NCI-H345 treated with DMSO at 0.1 percent for 48 hours (cell line): Measurements from ENCODE around the gene CRB1.

Source experiments
- DNase-seq: peaks from one replicate; lab custom pipeline; 2025; ENCODE audit not compliant: unreplicated experiment; lab: John Stamatoyannopoulos, UW

The CRB1 gene

GRCh38 chr1:197268012-197268411, at the start of gene CRB1:
Gene CRB1, plus strand, starts transcription at chr1:197268252. Its CDS starts 161 bp downstream, at chr1:197268413.
- DNase-seq, result peak; percentile 13

GRCh38 chr1:197218857-197219256, 49.2 kb upstream of the CRB1 start:
- no peak for DNase-seq

GRCh38 chr1:197222025-197222685, 45.9 kb upstream of the CRB1 start:
- no peak for DNase-seq

- no peak for DNase-seq
These were observed 45.3 kb upstream of the CRB1 start for GRCh38 chr1:197222780-197223179.

GRCh38 chr1:197224160-197224559, 43.9 kb upstream of the CRB1 start:
- no peak for DNase-seq

GRCh38 chr1:197225611-197226010, 42.4 kb upstream of the CRB1 start:
- DNase-seq, result no peak

GRCh38 chr1:197234581-197234980, 33.5 kb upstream of the CRB1 start:
- DNase-seq, result no peak

- no peak for DNase-seq
These were observed 32.7 kb upstream of the CRB1 start for GRCh38 chr1:197235355-197235754.

- DNase-seq, result no peak
These were observed 20.6 kb upstream of the CRB1 start for GRCh38 chr1:197247465-197247864.

- no peak for DNase-seq
These were observed 18.7 kb upstream of the CRB1 start for GRCh38 chr1:197249324-197249723.

- no peak for DNase-seq
These were observed 17.4 kb upstream of the CRB1 start for GRCh38 chr1:197250616-197251015.

- no peak for DNase-seq
These were observed 15.1 kb upstream of the CRB1 start for GRCh38 chr1:197252973-197253372.

GRCh38 chr1:197254866-197255265, 13.2 kb upstream of the CRB1 start:
- no peak for DNase-seq

GRCh38 chr1:197264936-197265567, 3.0 kb upstream of the CRB1 start:
- no peak for DNase-seq

- peak; percentile 84 for DNase-seq
These were observed 1.0 kb downstream of the CRB1 start for GRCh38 chr1:197269053-197269452.

GRCh38 chr1:197272791-197273190, 4.7 kb downstream of the CRB1 start:
- no peak for DNase-seq

- no peak for DNase-seq
These were observed 9.1 kb downstream of the CRB1 start for GRCh38 chr1:197277166-197277565.

GRCh38 chr1:197284325-197284724, 16.3 kb downstream of the CRB1 start:
- no peak for DNase-seq

GRCh38 chr1:197284966-197285365, 16.9 kb downstream of the CRB1 start:
- no peak for DNase-seq

GRCh38 chr1:197285526-197286205, 17.6 kb downstream of the CRB1 start:
- DNase-seq, result no peak

- no peak for DNase-seq
These were observed 18.6 kb downstream of the CRB1 start for GRCh38 chr1:197286634-197287033.

- no peak for DNase-seq
These were observed 19.8 kb downstream of the CRB1 start for GRCh38 chr1:197287863-197288262.
